Heart left ventricle (tissue), 13 donors: ENCODE results near the gene RAB6A.

Experiments used
- CTCF ChIP-seq, 12 donors: fragments of 200-600 bp; sonication (generic) in 4 of 12; IDR thresholded peaks; one replicate each; pipeline versions ENCODE4 v1.5.0 to v1.8.0; 2018 to 2022; ENCODE audit warnings: antibody characterized with exemption in 12 of 12, mild to moderate bottlenecking in 5 of 12
- POLR2A ChIP-seq, 2 donors: fragments of 450-650 bp; IDR thresholded peaks; one replicate each; pipeline ENCODE4 v1.6.1; 2017; ENCODE audit warnings: antibody characterized with exemption in 2 of 2, mild to moderate bottlenecking in 2 of 2, moderate library complexity in 2 of 2
- donor health status: ischemic (EF 13 %, LVEDD 7.1; RV severe dilation, severe dysfunction).
- donor health status: DM: no; HTN: yes; CAD: no.
- donor health status: DM: no; HTN: no; CAD: no.
- donor health status: ischemic (EF 25% LVEDD 6.9; RV normal size, moderate dysfunction).
- donor health status: ischemic (EF 25% LVEDD 5.7; RV mildly dilated, moderate dysfunction).
- donor health status: ischemic (EF 35%, LVEDD 5.7; RV mildly dilated, moderate dysfunction).
- donor health status: nonischemic (EF 11% LVEDD 7.7; RV severe dilation, severe dysfunction).
- donor health status: DM: yes; HTN: yes; CAD: no.
- donor health status: PGD.
- donor health status: ischemic (EF 29% LVEDD 5.4; RV normal size, mild dysfunction).
- donor health status: nonischemic (EF 23%, LVEDD 6.1; RV moderate dilation, normal function).

- TF ChIP-seq CTCF (IDR thresholded peaks at IDR 0.05) (no peak), POLR2A (IDR thresholded peaks at IDR 0.05) (no peak)
These were observed 25.9 kb downstream of the RAB6A start for GRCh38 chr11:73734993-73735392.
